Right atrium auricular region (tissue), 2 donors: ENCODE data around the gene PNP. TPM values are rescaled to one million over a fixed set of nuclear protein-coding genes. Genes with fewer than 3 reads are reported as not detected.
A peak's percentile ranks its signal among the peaks of the same experiment; 100 is the strongest.

Experiments used
- DNase-seq: peaks from one replicate; pipeline ENCODE4 v3.0.0-alpha.2; 2019; ENCODE audit warnings: low spot score
- H3K27ac ChIP-seq, 2 donors: fragments of 200-600 bp; sonication (generic); 1 replicate in 1 of 2; 2 replicates in 1 of 2; pipeline ENCODE4 v1.5.1; 2016 to 2019
- H3K27me3 ChIP-seq, 2 donors: fragments of 200-600 bp; sonication (generic); one replicate each; pipeline versions ENCODE4 v1.5.1 to v1.6.0; 2017 to 2019
- H3K36me3 ChIP-seq: fragments of 200-600 bp; sonication (generic); one replicate; pipeline ENCODE4 v1.5.1; 2016
- H3K4me1 ChIP-seq, 2 donors: fragments of 200-600 bp; sonication (generic); one replicate each; pipeline versions ENCODE4 v1.5.1 to v1.6.0; 2017 to 2019
- H3K4me3 ChIP-seq, 2 donors: fragments of 200-600 bp; sonication (generic); 1 replicate in 1 of 2; 2 replicates in 1 of 2; pipeline ENCODE4 v1.5.1; 2017 to 2019; ENCODE audit warnings: mild to moderate bottlenecking in 1 of 2, moderate library complexity in 1 of 2
- H3K9me3 ChIP-seq, 2 donors: fragments of 200-600 bp; sonication (generic); one replicate each; pipeline ENCODE4 v1.5.1; 2019
- CTCF ChIP-seq, 2 donors: fragments of 200-600 bp; sonication (generic); IDR thresholded peaks; one replicate each; pipeline ENCODE4 v1.5.1; 2019; ENCODE audit warnings: antibody characterized with exemption in 2 of 2
- total RNA-seq, 2 donors: library from RNA; depleted of rRNA; stranded (reverse); fragments of >200 nt; gene quantifications; one replicate each; pipeline ENCODE4 v1.1.0, GENCODE V29; 2016

Gene PNP
- total RNA-seq, 2 donors from 2014 or later, result 7.4 to 25.2 TPM

- no peaks in the 10 kb centered on the region for H3K4me1 ChIP-seq
- peak overlapping the region in 1 of 2 donors; percentile 31 for H3K27ac ChIP-seq
- no peaks in the 10 kb centered on the region for H3K36me3 ChIP-seq
- H3K9me3 ChIP-seq, result no peaks in the 10 kb centered on the region
- no peaks in the 10 kb centered on the region for H3K27me3 ChIP-seq
- H3K4me3 ChIP-seq, result no peak overlapping the region
- TF ChIP-seq CTCF (IDR thresholded peaks at IDR 0.05), result no peak
- no peak for DNase-seq
Observed at GRCh38 chr14:20489093-20489994, 20.1 kb downstream of the PNP start.

DNA sequence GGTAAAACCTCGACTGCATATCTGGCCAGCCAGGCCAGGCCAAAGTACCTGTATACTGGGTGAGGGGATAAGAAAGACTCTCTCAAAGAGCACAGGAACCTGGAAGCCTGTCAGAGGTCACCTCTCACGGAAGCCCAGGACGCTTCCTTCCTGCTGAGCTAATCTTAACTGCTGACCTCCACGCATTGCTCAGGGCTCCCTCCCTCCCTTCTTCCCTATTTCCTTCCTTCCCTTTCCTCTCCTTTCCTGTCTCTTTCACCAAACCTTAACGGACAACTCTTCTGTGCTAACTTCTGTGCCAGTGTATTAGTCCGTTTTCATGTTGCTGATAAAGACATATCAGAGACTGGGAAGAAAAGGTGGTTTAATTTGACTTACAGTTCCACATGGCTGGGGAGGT lies 21.4 kb downstream of the PNP start:
- Histone ChIP-seq H3K27me3 (no peaks in the 10 kb centered on the region), H3K4me1 (no peaks in the 10 kb centered on the region), H3K9me3 (no peaks in the 10 kb centered on the region), H3K36me3 (no peaks in the 10 kb centered on the region), H3K4me3 (no peak overlapping the region), H3K27ac (peak overlapping the region in 1 of 2 donors; percentile 31)
- TF ChIP-seq CTCF (IDR thresholded peaks at IDR 0.05), result no peak
- no peak for DNase-seq

DNA sequence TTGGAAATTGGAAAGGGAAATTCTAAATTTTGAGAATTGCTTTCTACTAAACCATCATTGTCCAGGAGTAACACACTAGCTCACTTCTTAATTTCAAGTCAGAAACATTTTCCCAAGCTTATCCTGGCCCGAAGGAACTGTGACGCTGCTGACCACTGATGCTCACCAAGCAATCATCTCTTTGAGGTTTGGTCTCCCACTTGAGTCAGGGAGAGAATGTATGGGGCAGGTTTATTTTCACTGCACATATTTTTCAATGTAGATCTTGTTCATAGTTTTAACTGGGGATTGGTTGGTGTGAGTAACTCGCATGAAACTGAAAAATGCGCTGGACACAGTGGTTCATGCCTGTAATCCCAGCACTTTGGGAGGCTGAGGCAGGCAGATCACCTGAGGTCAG lies 23.3 kb downstream of the PNP start:
- Histone ChIP-seq H3K27ac (no peak overlapping the region), H3K4me3 (no peak overlapping the region), H3K36me3 (no peaks in the 10 kb centered on the region), H3K27me3 (no peaks in the 10 kb centered on the region), H3K9me3 (no peaks in the 10 kb centered on the region), H3K4me1 (no peaks in the 10 kb centered on the region)
- no peak for DNase-seq
- TF ChIP-seq CTCF (IDR thresholded peaks at IDR 0.05), result no peak

DNA sequence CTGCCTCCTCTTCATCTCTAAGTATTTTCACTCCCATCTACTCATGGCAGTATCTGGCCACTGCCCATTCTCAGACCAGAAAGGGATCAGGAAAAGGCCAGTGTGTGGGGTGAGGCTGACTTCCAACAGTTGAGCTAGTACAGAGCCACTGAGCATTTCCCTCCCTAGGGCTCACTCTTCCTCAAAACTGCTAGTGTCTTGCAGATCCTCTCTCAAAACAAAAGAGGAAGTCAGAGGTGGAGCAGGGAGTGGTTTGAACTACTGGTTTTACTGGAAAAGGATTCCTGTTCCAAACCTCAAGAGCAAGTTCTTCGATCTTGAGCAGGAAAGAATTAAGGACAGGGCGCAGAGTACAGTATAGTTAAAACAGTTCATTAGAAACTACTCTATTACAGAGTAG lies 24.4 kb downstream of the PNP start:
- no peaks in the 10 kb centered on the region for H3K36me3 ChIP-seq
- H3K4me3 ChIP-seq, result no peak overlapping the region
- DNase-seq, result no peak
- no peaks in the 10 kb centered on the region for H3K4me1 ChIP-seq
- H3K9me3 ChIP-seq, result no peaks in the 10 kb centered on the region
- no peak overlapping the region for H3K27ac ChIP-seq
- no peak for TF ChIP-seq CTCF (IDR thresholded peaks at IDR 0.05)
- no peaks in the 10 kb centered on the region for H3K27me3 ChIP-seq

DNA sequence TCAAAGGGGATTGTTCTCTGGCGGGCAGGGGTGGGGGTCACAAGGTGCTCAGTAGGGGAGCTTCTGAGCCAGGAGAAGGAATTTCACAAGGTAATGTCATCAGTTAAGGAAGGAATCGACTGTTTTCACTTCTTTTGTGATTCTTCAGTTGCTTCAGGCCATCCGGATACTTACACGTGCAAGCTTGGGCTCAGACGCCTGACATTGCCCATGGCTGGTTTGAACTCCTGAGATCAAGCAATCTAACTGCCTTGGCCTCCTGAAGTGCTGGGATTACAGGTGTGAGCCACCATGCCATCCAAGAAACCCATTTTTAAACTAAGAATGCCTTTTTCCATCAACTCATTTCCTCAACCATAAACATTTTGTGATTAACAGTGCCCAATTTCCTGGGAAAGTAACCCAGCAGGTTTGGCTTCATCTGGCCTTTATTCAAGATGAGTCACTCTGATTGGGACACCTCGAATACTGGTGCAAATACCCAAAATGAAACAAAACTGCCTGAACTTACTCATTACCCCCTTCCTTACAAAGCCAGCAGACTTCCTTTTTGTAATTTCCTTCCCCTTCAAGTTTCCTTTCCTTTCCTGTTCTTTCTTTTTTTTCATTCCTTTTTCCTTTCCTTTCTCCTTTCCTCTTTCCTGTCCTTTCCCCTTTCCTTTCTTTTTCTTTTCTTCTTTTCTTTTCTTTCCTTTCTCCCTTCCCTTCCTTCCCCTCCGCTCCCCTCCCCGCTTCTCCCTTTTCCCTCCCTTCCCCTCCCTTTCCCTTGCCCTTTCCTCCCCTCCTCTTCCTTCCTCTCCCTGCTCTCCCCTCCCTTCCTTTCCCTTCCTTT lies 25.9 kb downstream of the PNP start:
- Histone ChIP-seq H3K27ac (no peak overlapping the region), H3K36me3 (no peaks in the 10 kb centered on the region), H3K4me3 (no peak overlapping the region), H3K9me3 (no peaks in the 10 kb centered on the region), H3K27me3 (no peaks in the 10 kb centered on the region), H3K4me1 (no peaks in the 10 kb centered on the region)
- DNase-seq, result no peak
- no peak for TF ChIP-seq CTCF (IDR thresholded peaks at IDR 0.05)
